Stomach (tissue), 9 donors: ENCODE results near the gene COL18A1. TPM values are rescaled to one million over a fixed set of nuclear protein-coding genes. Genes with fewer than 3 reads are reported as not detected.
A peak's percentile ranks its signal among the peaks of the same experiment; 100 is the strongest.
"Not testable (repeated sequence)": the region's sequence is repeated elsewhere in the genome, so short reads cannot be mapped to it uniquely, and the experiment has no call there.

Experiments used
- DNase-seq, 2 donors: peaks; one replicate each; pipeline versions ENCODE4 v3.0.0 to v3.0.0-alpha.2; 2013 to 2019
- H3K27ac ChIP-seq, 5 donors: fragments of 200-600 bp in 4 of 5; sonication (generic) in 4 of 5; one replicate each; pipeline ENCODE4 v1.5.1; 2013 to 2019; ENCODE audit warnings: mild to moderate bottlenecking in 1 of 5, moderate library complexity in 1 of 5
- H3K27me3 ChIP-seq, 3 donors: fragments of 200-600 bp; sonication (generic); one replicate each; pipeline ENCODE4 v1.5.1; 2017 to 2019; ENCODE audit warnings: mixed run types in 1 of 3
- H3K36me3 ChIP-seq, 4 donors: fragments of 200-600 bp; sonication (generic); 1 replicate in 3 of 4; 2 replicates in 1 of 4; pipeline ENCODE4 v1.5.1; 2016 to 2019
- H3K4me1 ChIP-seq, 4 donors: fragments of 200-600 bp; sonication (generic); one replicate each; pipeline ENCODE4 v1.5.1; 2016 to 2019
- H3K4me3 ChIP-seq, 4 donors: fragments of 200-600 bp; sonication (generic) in 3 of 4; one replicate each; pipeline ENCODE4 v1.5.1; 2016 to 2019; ENCODE audit warnings: mild to moderate bottlenecking in 1 of 4
- H3K9me3 ChIP-seq, 4 donors: fragments of 200-600 bp; sonication (generic); one replicate each; pipeline ENCODE4 v1.5.1; 2016 to 2019
- EP300 ChIP-seq: sonication (generic); formaldehyde crosslinking; IDR thresholded peaks from one replicate; pipeline ENCODE4 v1.6.1; 2017; ENCODE audit warnings: antibody characterized with exemption
- POLR2A ChIP-seq, 4 donors: fragments of 450-650 bp; IDR thresholded peaks; one replicate each; pipeline ENCODE4 v1.6.1; 2016; ENCODE audit warnings: antibody characterized with exemption in 4 of 4, control low read depth in 2 of 4, mild to moderate bottlenecking in 1 of 4, moderate library complexity in 1 of 4
- POLR2AphosphoS5 ChIP-seq, 3 donors: sonication (generic); formaldehyde crosslinking; IDR thresholded peaks; one replicate each; pipeline ENCODE4 v1.6.1; 2016; ENCODE audit warnings: antibody characterized with exemption in 3 of 3
- WGBS, 5 donors: extraction: QIAGEN DNeasy Blood & Tissue Kit in 3 of 5; methylation state at CpG; one replicate each; pipeline versions ENCODE4 v1.1.5 to v1.1.7; 2013 to 2018; 5-methylcytosine and 5-hydroxymethylcytosine counted together
- intact Hi-C: fragments of 100-400 bp; cut with DNase I; formaldehyde crosslinking; loops from one replicate; pipeline ENCODE4 v1.15.1; 2023; ENCODE audit warnings: low total_unique reads
- polyA plus RNA-seq, 3 donors: library from polyadenylated mRNA; stranded (reverse); fragments of 200-250 nt; gene quantifications; one replicate each; pipeline ENCODE4 v1.2.3, GENCODE V29; 2013
- total RNA-seq, 5 donors: library from RNA; depleted of rRNA; stranded (reverse); fragments of >200 nt; gene quantifications; one replicate each; pipeline versions ENCODE4 v1.1.0 to v1.2.3, GENCODE V29; 2014 to 2016
- TF ChIP-seq, protein P1 (sequence below), 7 experiments: fragments of 450-650 bp in 4 of 7; fragments of 200-600 bp in 3 of 7; sonication (generic) in 3 of 7; IDR thresholded peaks; one replicate each; pipeline ENCODE4 v1.5.1; 2016 to 2019; ENCODE audit warnings: antibody characterized with exemption in 7 of 7, control low read depth in 2 of 7, mild to moderate bottlenecking in 1 of 7
- donor health status: healthy with polysubstance abuse.
- donor health status: Bipolar disorder and iron deficiency.
- donor health status: healthy.

COL18A1 gene
- total and polyA plus RNA-seq, 8 donors = 19.8 to 212 (median 34.6) TPM

DNA sequence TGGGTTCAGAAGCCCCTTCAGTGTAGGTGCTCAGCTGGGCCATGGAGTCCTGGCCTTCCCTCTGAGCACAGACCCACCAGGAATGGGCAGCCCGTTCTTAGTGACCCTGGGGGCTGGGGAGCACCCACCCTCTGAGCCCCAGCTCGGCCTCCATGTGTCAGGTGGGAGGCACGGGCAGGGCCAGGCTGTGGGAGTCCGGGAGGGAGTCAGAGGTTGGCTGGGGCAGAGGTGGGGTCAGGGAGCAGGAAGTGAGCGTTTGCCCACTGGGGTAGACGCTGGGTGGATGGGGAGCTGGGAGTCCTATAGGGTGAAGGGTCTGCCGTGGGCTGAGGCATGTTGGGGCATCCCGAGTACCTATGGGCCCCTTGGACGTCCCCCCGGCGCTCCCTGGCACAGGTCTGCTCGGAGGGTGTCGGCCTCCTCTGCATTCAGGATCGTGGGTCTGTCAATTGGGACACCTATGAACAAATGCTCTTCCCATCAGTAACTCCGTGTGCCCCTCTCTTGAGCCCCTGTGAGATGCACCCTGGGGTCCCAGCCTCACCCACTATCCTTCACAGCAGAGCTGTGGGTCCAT lies 30.5 kb downstream of the COL18A1 start:
- 71 to 81% (median 77%) methylated on average over 13 to 15 of the region's 15 CpGs for WGBS, 5 donors
- intact Hi-C loops = no loop called here
- H3K4me1 ChIP-seq = peaks cover 23 to 39% (median 32%) of the 10 kb centered on the region in 4 donors
- no peak for TF ChIP-seq EP300
- TF ChIP-seq, protein P1, sequence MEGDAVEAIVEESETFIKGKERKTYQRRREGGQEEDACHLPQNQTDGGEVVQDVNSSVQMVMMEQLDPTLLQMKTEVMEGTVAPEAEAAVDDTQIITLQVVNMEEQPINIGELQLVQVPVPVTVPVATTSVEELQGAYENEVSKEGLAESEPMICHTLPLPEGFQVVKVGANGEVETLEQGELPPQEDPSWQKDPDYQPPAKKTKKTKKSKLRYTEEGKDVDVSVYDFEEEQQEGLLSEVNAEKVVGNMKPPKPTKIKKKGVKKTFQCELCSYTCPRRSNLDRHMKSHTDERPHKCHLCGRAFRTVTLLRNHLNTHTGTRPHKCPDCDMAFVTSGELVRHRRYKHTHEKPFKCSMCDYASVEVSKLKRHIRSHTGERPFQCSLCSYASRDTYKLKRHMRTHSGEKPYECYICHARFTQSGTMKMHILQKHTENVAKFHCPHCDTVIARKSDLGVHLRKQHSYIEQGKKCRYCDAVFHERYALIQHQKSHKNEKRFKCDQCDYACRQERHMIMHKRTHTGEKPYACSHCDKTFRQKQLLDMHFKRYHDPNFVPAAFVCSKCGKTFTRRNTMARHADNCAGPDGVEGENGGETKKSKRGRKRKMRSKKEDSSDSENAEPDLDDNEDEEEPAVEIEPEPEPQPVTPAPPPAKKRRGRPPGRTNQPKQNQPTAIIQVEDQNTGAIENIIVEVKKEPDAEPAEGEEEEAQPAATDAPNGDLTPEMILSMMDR (IDR thresholded peaks at IDR 0.05) = no peak
- TF ChIP-seq POLR2A (IDR thresholded peaks at IDR 0.05) = no peak
- no peak for TF ChIP-seq POLR2AphosphoS5 (IDR thresholded peaks at IDR 0.05)
- no peak overlapping the region for H3K4me3 ChIP-seq
- H3K36me3 ChIP-seq = no peaks in the 10 kb centered on the region
- peak overlapping the region in 2 of 5 donors; percentile 20 to 37 for H3K27ac ChIP-seq
- H3K9me3 ChIP-seq = no peaks in the 10 kb centered on the region
- H3K27me3 ChIP-seq = peaks cover 0 to 58% (median 0%) of the 10 kb centered on the region in 3 donors
- no peak for DNase-seq

GRCh38 chr21:45436351-45437065 lies 31.5 kb downstream of the COL18A1 start:
- no peaks in the 10 kb centered on the region for H3K9me3 ChIP-seq
- WGBS, 5 donors = 52 to 66% (median 65%) methylated on average over 13 to 18 of the region's 18 CpGs
- intact Hi-C loops = no loop called here

DNA sequence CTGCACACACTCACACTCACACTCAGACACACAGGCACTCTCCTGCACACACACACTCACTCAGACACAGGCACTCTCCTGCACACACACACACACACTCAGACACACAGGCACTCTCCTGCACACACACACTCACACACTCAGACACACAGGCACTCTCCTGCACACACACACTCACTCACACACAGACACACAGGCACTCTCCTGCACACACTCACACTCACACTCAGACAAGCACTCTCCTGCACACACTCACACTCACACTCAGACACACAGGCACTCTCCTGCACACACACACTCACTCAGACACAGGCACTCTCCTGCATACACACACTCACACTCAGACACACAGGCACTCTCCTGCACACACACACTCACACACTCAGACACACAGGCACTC lies 32.9 kb downstream of the COL18A1 start:
- H3K36me3 ChIP-seq, H3K9me3 ChIP-seq, H3K27ac ChIP-seq, H3K4me3 ChIP-seq, DNase-seq, intact Hi-C loops: not testable (repeated sequence)
- H3K4me1 ChIP-seq = peaks cover 14 to 24% (median 16%) of the 10 kb centered on the region in 4 donors
- peaks cover 0 to 35% (median 0%) of the 10 kb centered on the region in 3 donors for H3K27me3 ChIP-seq

More at GRCh38 chr21:45436351-45437065, 31.5 kb downstream of the COL18A1 start:
- Histone ChIP-seq H3K36me3 (no peaks in the 10 kb centered on the region), H3K4me1 (peaks cover 23 to 36% (median 27%) of the 10 kb centered on the region in 4 donors), H3K27ac (peak overlapping the region in 1 of 5 donors; percentile 37), H3K4me3 (no peak overlapping the region), H3K27me3 (peaks cover 0 to 48% (median 0%) of the 10 kb centered on the region in 3 donors)
- no peak for DNase-seq
- TF ChIP-seq POLR2A (IDR thresholded peaks at IDR 0.05) (no peak), POLR2AphosphoS5 (IDR thresholded peaks at IDR 0.05) (no peak), EP300 (no peak)
- TF ChIP-seq, protein P1 (IDR thresholded peaks at IDR 0.05) = no peak

GRCh38 chr21:45438391-45439145 lies 33.6 kb downstream of the COL18A1 start:
- H3K4me1 ChIP-seq = peaks cover 14 to 24% (median 16%) of the 10 kb centered on the region in 4 donors
- peaks cover 0 to 34% (median 0%) of the 10 kb centered on the region in 3 donors for H3K27me3 ChIP-seq
- H3K4me3 ChIP-seq = peak overlapping the region; percentile 24 to 41 (median 37)
- TF ChIP-seq POLR2AphosphoS5 (IDR thresholded peaks at IDR 0.05) (no peak), POLR2A (IDR thresholded peaks at IDR 0.05) (no peak), EP300 (no peak)
- TF ChIP-seq, protein P1 (IDR thresholded peaks at IDR 0.05) = no peak
- WGBS, 5 donors = 44 to 66% (median 61%) methylated on average over 25 to 26 of the region's 26 CpGs
- no peaks in the 10 kb centered on the region for H3K9me3 ChIP-seq
- H3K27ac ChIP-seq = peak overlapping the region; percentile 43 to 84 (median 74)
- intact Hi-C loops = no loop called here
- DNase-seq = no peak
- H3K36me3 ChIP-seq = no peaks in the 10 kb centered on the region
